Lower leg skin (tissue), 3 donors: Measurements from ENCODE around the gene JMY.

Source experiments
- CTCF ChIP-seq, 3 donors: fragments of 450-650 bp; IDR thresholded peaks; one replicate each; pipeline ENCODE4 v1.5.1; 2016; ENCODE audit warnings: antibody characterized with exemption in 3 of 3, mild to moderate bottlenecking in 3 of 3, moderate library complexity in 2 of 3
- POLR2A ChIP-seq, 2 donors: fragments of 450-650 bp; IDR thresholded peaks; one replicate each; pipeline ENCODE4 v1.6.1; 2016 to 2017; ENCODE audit warnings: antibody characterized with exemption in 2 of 2, mild to moderate bottlenecking in 1 of 2, moderate library complexity in 1 of 2

- TF ChIP-seq CTCF (IDR thresholded peaks at IDR 0.05), result no peak
- TF ChIP-seq POLR2A (IDR thresholded peaks at IDR 0.05), result peak in 1 of 2 donors; percentile 30
Observed at GRCh38 chr5:79235634-79236361, at the start of gene JMY.
